Fibroblast of pulmonary artery (primary cell): ENCODE measurements around the gene KIAA1549.
A peak's percentile ranks its signal among the peaks of the same experiment; 100 is the strongest.
"Not testable (repeated sequence)": the region's sequence is repeated elsewhere in the genome, so short reads cannot be mapped to it uniquely, and the experiment has no call there.

Experiments used
- DNase-seq: peaks from one replicate; pipeline ENCODE4 v3.0.0-alpha.2; 2010; ENCODE audit warnings: low read depth
- H3K4me3 ChIP-seq: replicated peaks from 2 replicates; pipeline ENCODE4 v1.5.1; 2011; ENCODE audit warnings: low read depth, mild to moderate bottlenecking, control low read depth, low read length, moderate library complexity
- CTCF ChIP-seq: IDR thresholded peaks from 2 replicates; pipeline ENCODE4 v1.5.1; 2011; ENCODE audit warnings: mild to moderate bottlenecking, control low read depth, low read length, inconsistent platforms; ENCODE audit errors: missing control alignments

The KIAA1549 gene

DNA sequence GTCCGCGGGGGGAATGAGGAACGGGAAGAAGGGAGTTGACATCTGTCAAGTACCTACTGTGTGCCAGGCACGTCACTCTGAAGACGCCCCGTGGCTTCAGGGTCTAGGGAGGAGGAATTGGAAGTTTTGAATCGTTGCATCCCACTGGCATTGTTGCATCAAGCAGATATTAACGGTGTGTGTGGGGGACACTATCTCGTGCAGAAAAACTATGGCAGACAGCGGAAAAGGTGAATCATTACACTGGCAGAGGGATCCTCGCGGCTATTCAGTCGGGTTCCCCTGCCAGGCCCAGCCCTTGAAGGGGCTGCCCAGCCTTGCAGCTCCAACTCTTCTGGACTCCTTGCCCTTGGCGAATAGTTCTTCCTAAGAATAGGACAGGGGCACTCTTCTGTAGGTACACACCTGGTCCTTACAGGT, 1.0 kb upstream of the KIAA1549 start:
- H3K4me3 ChIP-seq = peak overlapping the region; percentile 51
- DNase-seq = peak; percentile 21
- TF ChIP-seq CTCF = no peak

DNA sequence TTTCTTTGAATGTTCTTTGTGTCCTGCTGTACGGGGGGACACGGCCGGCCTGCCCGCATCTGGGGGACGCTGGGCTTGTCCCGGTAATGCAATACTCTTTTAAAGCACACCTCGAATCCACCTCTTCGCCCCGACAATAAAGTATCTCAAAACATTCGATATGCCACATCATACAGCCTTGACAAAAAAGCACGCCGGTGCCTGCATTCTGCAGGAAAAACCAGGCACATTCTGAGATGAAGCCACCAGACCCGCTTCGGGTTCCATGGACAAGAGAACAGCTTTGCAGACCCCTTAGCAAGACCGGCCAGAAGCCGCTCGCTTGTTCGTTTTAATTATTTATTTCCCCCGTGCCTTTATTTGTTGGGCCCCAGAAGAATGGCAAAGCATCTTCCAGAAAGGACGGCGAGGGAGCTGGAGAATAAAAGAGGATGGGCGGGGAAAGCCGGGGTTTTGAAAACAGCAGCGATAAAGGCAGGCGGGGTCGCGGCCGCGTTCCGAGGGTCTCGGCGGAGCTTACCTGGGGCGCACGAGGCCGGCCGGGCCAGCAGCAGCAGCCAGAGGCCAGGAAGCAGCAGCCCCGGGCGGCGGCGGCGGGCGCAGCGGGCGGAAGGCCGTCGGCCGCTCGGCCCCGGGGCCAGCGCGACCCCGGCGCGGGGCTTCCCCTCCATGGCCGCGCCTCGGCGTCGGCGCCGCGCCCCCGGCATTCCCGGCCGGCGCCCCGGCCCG, 462 bp downstream of the KIAA1549 start:
- TF ChIP-seq CTCF = no peak
- DNase-seq = no peak
- peak overlapping the region; percentile 72 for H3K4me3 ChIP-seq

DNA sequence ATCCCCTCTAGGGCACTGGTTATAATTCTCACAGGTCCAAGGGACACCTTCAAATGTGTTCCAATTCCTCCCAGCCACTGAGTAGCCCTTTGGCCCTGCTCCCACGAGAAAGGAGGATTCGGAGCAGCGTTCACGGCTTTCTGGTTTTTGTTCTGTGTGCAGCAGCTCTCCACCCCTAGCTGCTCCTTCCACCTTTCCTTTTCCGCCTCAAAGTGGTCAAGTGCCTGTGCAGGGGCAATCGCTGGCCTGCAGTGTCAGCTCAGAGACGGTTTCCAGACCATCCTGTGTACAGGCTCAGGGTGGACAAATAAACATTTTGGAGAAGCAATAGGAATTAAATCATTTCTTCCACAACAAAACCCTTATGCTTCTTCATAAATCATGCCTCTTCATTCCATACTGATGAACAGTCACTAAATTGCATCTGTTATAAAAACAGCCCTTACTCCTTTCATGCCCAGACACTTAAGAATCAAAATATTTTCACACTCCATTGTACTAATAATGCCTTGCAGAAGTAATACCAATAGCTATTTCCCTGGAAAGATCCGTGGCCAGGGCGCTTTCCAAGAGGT, 1.1 kb downstream of the KIAA1549 start:
- no peak for TF ChIP-seq CTCF
- DNase-seq = no peak
- peak overlapping the region; percentile 72 for H3K4me3 ChIP-seq

GRCh38 chr7:138979226-138979979, 1.8 kb downstream of the KIAA1549 start:
- TF ChIP-seq CTCF = peak; percentile 21
- DNase-seq = peak; percentile 29
- no peak overlapping the region for H3K4me3 ChIP-seq

GRCh38 chr7:138978541-138979184, 2.5 kb downstream of the KIAA1549 start:
- no peak overlapping the region for H3K4me3 ChIP-seq
- no peak for TF ChIP-seq CTCF
- DNase-seq = no peak

DNA sequence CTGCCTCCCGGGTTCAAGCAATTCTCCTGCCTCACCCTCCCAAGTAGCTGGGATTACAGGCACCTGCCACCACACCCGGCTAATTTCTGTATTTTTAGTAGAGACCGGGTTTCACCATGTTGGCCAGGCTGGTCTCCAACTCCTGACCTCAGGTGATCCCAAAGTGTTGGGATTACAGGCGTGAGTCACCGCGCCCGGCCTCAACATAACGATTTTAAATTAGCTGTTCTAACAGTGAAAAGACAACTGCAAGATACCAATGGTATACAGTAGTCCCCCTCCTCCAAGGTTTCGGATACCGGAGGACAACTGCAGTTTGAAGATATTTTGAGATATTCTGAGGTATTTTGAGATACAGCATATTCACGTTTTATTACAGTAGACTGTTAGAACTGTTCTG, 5.0 kb downstream of the KIAA1549 start:
- DNase-seq, H3K4me3 ChIP-seq: not testable (repeated sequence)
